Measurements from ENCODE around the gene SLC15A1.

The SLC15A1 gene

GRCh38 chr13:98791611-98792010 lies 39.1 kb upstream of the SLC15A1 start:
- H3K36me3 ChIP-seq (ENCODE audit: control insufficient read depth, insufficient read depth, low read length), result no peaks in the 10 kb centered on the region
- WGBS (ENCODE audit: extremely low coverage, insufficient coverage, low lambda C conversion rate), result no CpG with 5 or more reads among the region's 7 CpGs
- no peak overlapping the region for H2AK5ac ChIP-seq (ENCODE audit: low read length)
- H3K4me1 ChIP-seq (ENCODE audit: control insufficient read depth, low read depth, low read length), result no peaks in the 10 kb centered on the region
- no peak overlapping the region for H3K18ac ChIP-seq (ENCODE audit: low read length)
- H3K23ac ChIP-seq (ENCODE audit: low read length), result no peak overlapping the region
- no peak overlapping the region for H3K4me2 ChIP-seq (ENCODE audit: low read length)
- no peak overlapping the region for H2BK5ac ChIP-seq (ENCODE audit: low read length)
- no peak overlapping the region for H3K9ac ChIP-seq (ENCODE audit: low read length)
- no peak overlapping the region for H2BK120ac ChIP-seq (ENCODE audit: low read depth, low read length)
- H3K79me1 ChIP-seq (ENCODE audit: low read length), result no peaks in the 10 kb centered on the region
- H3K56ac ChIP-seq (ENCODE audit: low read length), result no peak overlapping the region
- H3K27me3 ChIP-seq (ENCODE audit: insufficient read depth, low read length, poor library complexity), result no peaks in the 10 kb centered on the region
- H2BK15ac ChIP-seq (replicated peaks; ENCODE audit: low read depth), result no peak overlapping the region
- no peak overlapping the region for H4K5ac ChIP-seq (ENCODE audit: low read length)
- H3K79me2 ChIP-seq (ENCODE audit: control insufficient read depth, insufficient read depth, low read length), result no peaks in the 10 kb centered on the region
- no peak for DNase-seq
- no peak overlapping the region for H3K4me3 ChIP-seq (ENCODE audit: low read length)
- no peak overlapping the region for H4K8ac ChIP-seq (ENCODE audit: low read depth, low read length)
- H3K4ac ChIP-seq (ENCODE audit: low read depth, low read length), result no peak overlapping the region
- H3K27ac ChIP-seq (ENCODE audit: low read depth, low read length), result no peak overlapping the region

DNA sequence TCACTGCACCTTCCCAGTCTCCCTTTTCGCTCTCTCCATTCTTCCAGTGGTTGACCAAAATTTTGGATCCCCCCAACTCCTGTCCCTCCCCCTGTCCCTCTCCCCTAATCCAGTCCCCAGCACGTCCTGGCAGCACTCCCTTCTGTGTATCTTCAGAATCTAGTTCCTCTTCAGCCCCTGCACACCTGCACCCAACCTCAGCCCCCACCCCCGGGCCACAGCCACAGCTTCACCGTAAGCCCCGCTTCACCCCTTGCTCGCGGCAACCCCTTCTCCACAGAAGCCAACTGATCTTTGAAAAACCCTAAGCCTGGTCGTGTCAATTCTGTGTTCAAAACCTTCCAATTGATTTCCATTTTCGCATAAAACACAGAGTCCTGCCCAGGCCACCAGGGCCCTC lies 35.5 kb upstream of the SLC15A1 start:
- Histone ChIP-seq H3K79me2 (ENCODE audit: control insufficient read depth, insufficient read depth, low read length) (no peaks in the 10 kb centered on the region), H2AK5ac (ENCODE audit: low read length) (no peak overlapping the region), H3K36me3 (ENCODE audit: control insufficient read depth, insufficient read depth, low read length) (no peaks in the 10 kb centered on the region), H3K4ac (ENCODE audit: low read depth, low read length) (no peak overlapping the region), H3K9ac (ENCODE audit: low read length) (no peak overlapping the region), H4K8ac (ENCODE audit: low read depth, low read length) (no peak overlapping the region), H2BK120ac (ENCODE audit: low read depth, low read length) (no peak overlapping the region), H3K4me1 (ENCODE audit: control insufficient read depth, low read depth, low read length) (no peaks in the 10 kb centered on the region), H3K79me1 (ENCODE audit: low read length) (no peaks in the 10 kb centered on the region), H3K27ac (ENCODE audit: low read depth, low read length) (no peak overlapping the region), H3K56ac (ENCODE audit: low read length) (no peak overlapping the region), H3K4me3 (ENCODE audit: low read length) (no peak overlapping the region), H4K5ac (ENCODE audit: low read length) (no peak overlapping the region), H3K4me2 (ENCODE audit: low read length) (no peak overlapping the region), H3K27me3 (ENCODE audit: insufficient read depth, low read length, poor library complexity) (no peaks in the 10 kb centered on the region), H3K23ac (ENCODE audit: low read length) (no peak overlapping the region), H3K18ac (ENCODE audit: low read length) (no peak overlapping the region), H2BK15ac (replicated peaks; ENCODE audit: low read depth) (no peak overlapping the region), H2BK5ac (ENCODE audit: low read length) (no peak overlapping the region)
- DNase-seq, result no peak
- no CpG with 5 or more reads among the region's 9 CpGs for WGBS (ENCODE audit: extremely low coverage, insufficient coverage, low lambda C conversion rate)

- Histone ChIP-seq H2BK120ac (ENCODE audit: low read depth, low read length) (no peak overlapping the region), H3K4ac (ENCODE audit: low read depth, low read length) (no peak overlapping the region), H3K23ac (ENCODE audit: low read length) (no peak overlapping the region), H3K27me3 (ENCODE audit: insufficient read depth, low read length, poor library complexity) (no peaks in the 10 kb centered on the region), H3K9ac (ENCODE audit: low read length) (no peak overlapping the region), H3K79me1 (ENCODE audit: low read length) (no peaks in the 10 kb centered on the region), H4K8ac (ENCODE audit: low read depth, low read length) (no peak overlapping the region), H3K79me2 (ENCODE audit: control insufficient read depth, insufficient read depth, low read length) (no peaks in the 10 kb centered on the region), H2BK15ac (replicated peaks; ENCODE audit: low read depth) (no peak overlapping the region), H2AK5ac (ENCODE audit: low read length) (no peak overlapping the region), H3K27ac (ENCODE audit: low read depth, low read length) (no peak overlapping the region), H3K4me2 (ENCODE audit: low read length) (no peak overlapping the region), H3K18ac (ENCODE audit: low read length) (no peak overlapping the region), H3K36me3 (ENCODE audit: control insufficient read depth, insufficient read depth, low read length) (no peaks in the 10 kb centered on the region), H3K4me1 (ENCODE audit: control insufficient read depth, low read depth, low read length) (no peaks in the 10 kb centered on the region), H3K4me3 (ENCODE audit: low read length) (no peak overlapping the region), H3K56ac (ENCODE audit: low read length) (no peak overlapping the region), H4K5ac (ENCODE audit: low read length) (no peak overlapping the region), H2BK5ac (ENCODE audit: low read length) (no peak overlapping the region)
- WGBS (ENCODE audit: extremely low coverage, insufficient coverage, low lambda C conversion rate), result no CpG with 5 or more reads among the region's 10 CpGs
- no peak for DNase-seq
Measured at GRCh38 chr13:98787173-98787572, 34.7 kb upstream of the SLC15A1 start.

- H3K4me3 ChIP-seq (ENCODE audit: low read length), result no peak overlapping the region
- no peaks in the 10 kb centered on the region for H3K4me1 ChIP-seq (ENCODE audit: control insufficient read depth, low read depth, low read length)
- no peaks in the 10 kb centered on the region for H3K27me3 ChIP-seq (ENCODE audit: insufficient read depth, low read length, poor library complexity)
- no peak overlapping the region for H3K4me2 ChIP-seq (ENCODE audit: low read length)
- H3K23ac ChIP-seq (ENCODE audit: low read length), result no peak overlapping the region
- H2BK15ac ChIP-seq (replicated peaks; ENCODE audit: low read depth), result no peak overlapping the region
- H3K27ac ChIP-seq (ENCODE audit: low read depth, low read length), result no peak overlapping the region
- H3K56ac ChIP-seq (ENCODE audit: low read length), result no peak overlapping the region
- H3K9ac ChIP-seq (ENCODE audit: low read length), result no peak overlapping the region
- H4K8ac ChIP-seq (ENCODE audit: low read depth, low read length), result no peak overlapping the region
- no peak overlapping the region for H2AK5ac ChIP-seq (ENCODE audit: low read length)
- H3K79me1 ChIP-seq (ENCODE audit: low read length), result no peaks in the 10 kb centered on the region
- H3K4ac ChIP-seq (ENCODE audit: low read depth, low read length), result no peak overlapping the region
- no peak overlapping the region for H2BK120ac ChIP-seq (ENCODE audit: low read depth, low read length)
- DNase-seq, result no peak
- no peak overlapping the region for H3K18ac ChIP-seq (ENCODE audit: low read length)
- no CpG with 5 or more reads among the region's 7 CpGs for WGBS (ENCODE audit: extremely low coverage, insufficient coverage, low lambda C conversion rate)
- no peaks in the 10 kb centered on the region for H3K79me2 ChIP-seq (ENCODE audit: control insufficient read depth, insufficient read depth, low read length)
- no peak overlapping the region for H4K5ac ChIP-seq (ENCODE audit: low read length)
- no peaks in the 10 kb centered on the region for H3K36me3 ChIP-seq (ENCODE audit: control insufficient read depth, insufficient read depth, low read length)
- H2BK5ac ChIP-seq (ENCODE audit: low read length), result no peak overlapping the region
Measured at GRCh38 chr13:98786023-98786422, 33.6 kb upstream of the SLC15A1 start.

DNA sequence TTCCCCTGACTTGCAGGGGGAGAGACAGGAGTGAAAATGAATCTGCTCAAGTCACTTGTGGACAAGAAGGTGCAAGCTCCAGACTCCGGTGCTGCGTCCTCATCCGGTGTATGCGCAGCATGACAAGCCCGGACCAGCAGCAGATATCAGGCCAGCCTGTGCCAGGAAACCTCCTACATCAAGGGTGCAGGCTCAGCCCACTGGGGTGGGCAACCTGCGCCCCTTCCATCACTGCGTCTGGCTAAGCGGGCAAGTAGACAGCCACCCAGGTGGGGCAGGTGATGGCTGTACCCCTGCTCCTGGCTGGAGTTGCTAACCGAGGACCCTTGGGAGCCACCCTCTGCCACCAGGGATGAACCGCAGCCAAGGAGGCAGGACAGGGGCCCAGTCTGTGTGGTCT lies 32.9 kb upstream of the SLC15A1 start:
- DNase-seq, result no peak
- Histone ChIP-seq H3K18ac (ENCODE audit: low read length) (no peak overlapping the region), H3K27me3 (ENCODE audit: insufficient read depth, low read length, poor library complexity) (no peaks in the 10 kb centered on the region), H4K8ac (ENCODE audit: low read depth, low read length) (no peak overlapping the region), H2BK120ac (ENCODE audit: low read depth, low read length) (no peak overlapping the region), H2BK5ac (ENCODE audit: low read length) (no peak overlapping the region), H2AK5ac (ENCODE audit: low read length) (no peak overlapping the region), H3K23ac (ENCODE audit: low read length) (no peak overlapping the region), H3K4ac (ENCODE audit: low read depth, low read length) (no peak overlapping the region), H3K4me1 (ENCODE audit: control insufficient read depth, low read depth, low read length) (no peaks in the 10 kb centered on the region), H3K79me2 (ENCODE audit: control insufficient read depth, insufficient read depth, low read length) (no peaks in the 10 kb centered on the region), H3K36me3 (ENCODE audit: control insufficient read depth, insufficient read depth, low read length) (no peaks in the 10 kb centered on the region), H3K4me3 (ENCODE audit: low read length) (no peak overlapping the region), H4K5ac (ENCODE audit: low read length) (no peak overlapping the region), H3K56ac (ENCODE audit: low read length) (no peak overlapping the region), H3K79me1 (ENCODE audit: low read length) (no peaks in the 10 kb centered on the region), H3K4me2 (ENCODE audit: low read length) (no peak overlapping the region), H2BK15ac (replicated peaks; ENCODE audit: low read depth) (no peak overlapping the region), H3K9ac (ENCODE audit: low read length) (no peak overlapping the region), H3K27ac (ENCODE audit: low read depth, low read length) (no peak overlapping the region)
- no CpG with 5 or more reads among the region's 10 CpGs for WGBS (ENCODE audit: extremely low coverage, insufficient coverage, low lambda C conversion rate)

DNA sequence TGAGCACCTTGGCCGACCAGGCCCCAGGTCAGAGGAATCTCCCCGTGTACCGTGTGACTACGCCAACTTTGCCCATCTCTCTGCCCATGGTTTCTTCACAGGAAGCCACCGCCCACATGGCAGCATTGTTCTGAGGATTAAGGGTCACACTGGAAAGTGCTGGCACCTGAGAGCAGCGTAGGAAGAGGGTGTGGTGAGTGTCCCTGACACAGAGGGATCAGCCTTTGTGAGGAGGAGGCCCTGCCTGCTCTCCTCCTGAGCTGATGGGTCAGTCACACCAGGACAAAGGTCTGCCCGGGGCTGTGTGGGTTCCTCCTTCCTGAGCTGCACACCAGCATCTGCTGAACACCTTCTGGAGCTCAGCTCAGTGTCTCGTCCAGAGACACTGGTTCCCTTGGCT lies 32.2 kb upstream of the SLC15A1 start:
- Histone ChIP-seq H3K36me3 (ENCODE audit: control insufficient read depth, insufficient read depth, low read length) (no peaks in the 10 kb centered on the region), H3K18ac (ENCODE audit: low read length) (no peak overlapping the region), H3K79me1 (ENCODE audit: low read length) (no peaks in the 10 kb centered on the region), H3K4me2 (ENCODE audit: low read length) (no peak overlapping the region), H3K4ac (ENCODE audit: low read depth, low read length) (no peak overlapping the region), H4K8ac (ENCODE audit: low read depth, low read length) (no peak overlapping the region), H3K27ac (ENCODE audit: low read depth, low read length) (no peak overlapping the region), H3K4me3 (ENCODE audit: low read length) (no peak overlapping the region), H3K56ac (ENCODE audit: low read length) (no peak overlapping the region), H3K4me1 (ENCODE audit: control insufficient read depth, low read depth, low read length) (no peaks in the 10 kb centered on the region), H2BK5ac (ENCODE audit: low read length) (no peak overlapping the region), H3K23ac (ENCODE audit: low read length) (no peak overlapping the region), H2BK15ac (replicated peaks; ENCODE audit: low read depth) (no peak overlapping the region), H3K79me2 (ENCODE audit: control insufficient read depth, insufficient read depth, low read length) (no peaks in the 10 kb centered on the region), H4K5ac (ENCODE audit: low read length) (no peak overlapping the region), H2BK120ac (ENCODE audit: low read depth, low read length) (no peak overlapping the region), H3K9ac (ENCODE audit: low read length) (no peak overlapping the region), H3K27me3 (ENCODE audit: insufficient read depth, low read length, poor library complexity) (no peaks in the 10 kb centered on the region), H2AK5ac (ENCODE audit: low read length) (no peak overlapping the region)
- WGBS (ENCODE audit: extremely low coverage, insufficient coverage, low lambda C conversion rate), result no CpG with 5 or more reads among the region's 8 CpGs
- no peak for DNase-seq
